ENCODE data around the gene ADGB. TPM values are rescaled to one million over a fixed set of nuclear protein-coding genes. Genes with fewer than 3 reads are reported as not detected.
"Not testable (repeated sequence)": the region's sequence is repeated elsewhere in the genome, so short reads cannot be mapped to it uniquely, and the experiment has no call there.

Gene ADGB
- total RNA-seq, 2 experiments from 2014 or later = not detected

DNA sequence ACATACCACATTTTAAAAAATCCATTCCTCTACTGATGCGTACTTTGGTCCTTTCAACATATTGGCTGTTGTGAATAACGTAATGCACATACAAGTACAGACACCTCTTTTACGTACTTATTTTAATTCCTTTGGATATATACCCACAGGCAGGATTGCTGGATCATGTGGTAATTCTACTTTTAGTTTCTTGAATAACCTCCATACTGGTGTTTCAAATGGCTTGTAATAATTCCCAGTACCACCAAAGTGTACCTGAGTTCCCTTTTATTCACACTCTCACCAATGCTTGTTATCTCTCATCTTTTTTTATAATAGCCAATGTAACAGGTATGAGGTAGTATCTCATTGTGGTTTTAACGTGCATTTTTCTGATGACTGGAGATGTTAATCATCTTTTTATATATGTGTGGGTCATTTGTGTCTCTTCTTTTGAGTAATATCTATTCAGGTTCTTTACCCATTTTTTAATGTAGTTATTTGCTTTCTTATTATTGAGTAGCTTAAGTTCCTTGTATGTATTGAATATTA lies 191.9 kb downstream of the ADGB start:
- Histone ChIP-seq H4K20me1 (ENCODE audit: insufficient read depth, low read length) (no peaks in the 10 kb centered on the region), H3K4me1 (ENCODE audit: insufficient read depth, low read length, poor library complexity, severe bottlenecking) (no peaks in the 10 kb centered on the region), H3K9me2 (ENCODE audit: insufficient read depth, low read length) (no peaks in the 10 kb centered on the region), H3K4me2 (ENCODE audit: low read length) (no peak overlapping the region), H3K79me2 (ENCODE audit: insufficient read depth, low read depth, low read length) (no peaks in the 10 kb centered on the region), H3K27ac (ENCODE audit: low read depth, low read length, poor library complexity, severe bottlenecking) (no peak overlapping the region), H3K4me3 (ENCODE audit: low read depth, low read length, poor library complexity, severe bottlenecking) (no peak overlapping the region), H3K36me3 (ENCODE audit: insufficient read depth, low read length) (no peaks in the 10 kb centered on the region), H2AFZ (ENCODE audit: low read length) (no peak overlapping the region), H3K9me3 (ENCODE audit: low read length) (no peaks in the 10 kb centered on the region)
- ChIA-PET CTCF (ENCODE audit: unreplicated experiment) (no interaction called here), POLR2A (interaction anchor here (0.6 to 1.0 kb wide), 3 partner anchors 9 to 1247 kb away, joined by 3 to 5 read pairs (median 4); no protein-coding TSS in a partner anchor)
- BruUV-seq (replicated peaks) = no TSS peak
- TF ChIP-seq EZH2phosphoT487 (IDR thresholded peaks at IDR 0.05; ENCODE audit: borderline replicate concordance, low read depth, low read length) = no peak
- TF ChIP-seq, protein P1, sequence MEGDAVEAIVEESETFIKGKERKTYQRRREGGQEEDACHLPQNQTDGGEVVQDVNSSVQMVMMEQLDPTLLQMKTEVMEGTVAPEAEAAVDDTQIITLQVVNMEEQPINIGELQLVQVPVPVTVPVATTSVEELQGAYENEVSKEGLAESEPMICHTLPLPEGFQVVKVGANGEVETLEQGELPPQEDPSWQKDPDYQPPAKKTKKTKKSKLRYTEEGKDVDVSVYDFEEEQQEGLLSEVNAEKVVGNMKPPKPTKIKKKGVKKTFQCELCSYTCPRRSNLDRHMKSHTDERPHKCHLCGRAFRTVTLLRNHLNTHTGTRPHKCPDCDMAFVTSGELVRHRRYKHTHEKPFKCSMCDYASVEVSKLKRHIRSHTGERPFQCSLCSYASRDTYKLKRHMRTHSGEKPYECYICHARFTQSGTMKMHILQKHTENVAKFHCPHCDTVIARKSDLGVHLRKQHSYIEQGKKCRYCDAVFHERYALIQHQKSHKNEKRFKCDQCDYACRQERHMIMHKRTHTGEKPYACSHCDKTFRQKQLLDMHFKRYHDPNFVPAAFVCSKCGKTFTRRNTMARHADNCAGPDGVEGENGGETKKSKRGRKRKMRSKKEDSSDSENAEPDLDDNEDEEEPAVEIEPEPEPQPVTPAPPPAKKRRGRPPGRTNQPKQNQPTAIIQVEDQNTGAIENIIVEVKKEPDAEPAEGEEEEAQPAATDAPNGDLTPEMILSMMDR (conservative IDR thresholded peaks at IDR 0.05; ENCODE audit: low read length) = no peak
- intact Hi-C loops (cut with micrococcal nuclease; ENCODE audit: unreplicated experiment) = no loop called here
- DNase-seq (ENCODE audit: low spot score) = no peak

GRCh38 chr6:146791930-146792329 lies 193.2 kb downstream of the ADGB start:
- Histone ChIP-seq H3K79me2 (ENCODE audit: insufficient read depth, low read depth, low read length) (no peaks in the 10 kb centered on the region), H3K4me2 (ENCODE audit: low read length) (no peak overlapping the region), H3K9me2 (ENCODE audit: insufficient read depth, low read length) (no peaks in the 10 kb centered on the region), H3K36me3 (ENCODE audit: insufficient read depth, low read length) (no peaks in the 10 kb centered on the region), H3K9me3 (ENCODE audit: low read length) (no peaks in the 10 kb centered on the region), H2AFZ (ENCODE audit: low read length) (no peak overlapping the region), H3K27ac (ENCODE audit: low read depth, low read length, poor library complexity, severe bottlenecking) (no peak overlapping the region), H3K4me3 (ENCODE audit: low read depth, low read length, poor library complexity, severe bottlenecking) (no peak overlapping the region), H3K4me1 (ENCODE audit: insufficient read depth, low read length, poor library complexity, severe bottlenecking) (no peaks in the 10 kb centered on the region), H4K20me1 (ENCODE audit: insufficient read depth, low read length) (no peaks in the 10 kb centered on the region)
- ChIA-PET POLR2A (interaction anchor here (0.6 to 0.8 kb wide), 3 partner anchors 14 to 1903 kb away, joined by 4 to 5 read pairs (median 4); no protein-coding TSS in a partner anchor), CTCF (ENCODE audit: unreplicated experiment) (no interaction called here)
- DNase-seq (ENCODE audit: low spot score) = no peak
- no TSS peak for BruUV-seq (replicated peaks)
- intact Hi-C loops (cut with micrococcal nuclease; ENCODE audit: unreplicated experiment) = no loop called here
- TF ChIP-seq EZH2phosphoT487 (IDR thresholded peaks at IDR 0.05; ENCODE audit: borderline replicate concordance, low read depth, low read length) = no peak
- TF ChIP-seq, protein P1 (conservative IDR thresholded peaks at IDR 0.05; ENCODE audit: low read length) = no peak

DNA sequence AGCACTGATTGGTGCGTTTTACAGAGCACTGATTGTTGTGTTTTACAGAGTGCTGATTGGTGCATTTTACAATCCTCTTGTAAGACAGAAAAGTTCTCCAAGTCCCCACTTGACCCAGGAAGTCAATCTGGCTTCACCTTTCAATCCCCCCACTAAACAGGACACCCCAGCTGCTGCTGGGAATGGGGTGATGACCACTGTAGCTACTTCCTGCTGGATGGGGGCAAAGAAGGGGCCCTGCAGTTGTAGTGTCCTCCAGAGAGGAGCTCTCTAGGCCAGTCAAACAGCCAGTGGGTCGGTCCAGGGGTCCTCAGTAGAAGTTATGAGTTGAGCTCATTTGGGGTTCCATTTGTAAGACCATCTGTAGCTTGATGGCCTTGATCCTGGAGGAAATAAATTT lies 194.4 kb downstream of the ADGB start:
- H3K79me2 ChIP-seq (ENCODE audit: insufficient read depth, low read depth, low read length); H3K9me3 ChIP-seq (ENCODE audit: low read length); H3K4me1 ChIP-seq (ENCODE audit: insufficient read depth, low read length, poor library complexity, severe bottlenecking); POLR2A ChIA-PET; H3K36me3 ChIP-seq (ENCODE audit: insufficient read depth, low read length); H3K4me3 ChIP-seq (ENCODE audit: low read depth, low read length, poor library complexity, severe bottlenecking); CTCF ChIA-PET (ENCODE audit: unreplicated experiment); H2AFZ ChIP-seq (ENCODE audit: low read length); intact Hi-C loops (cut with micrococcal nuclease; ENCODE audit: unreplicated experiment); H3K27ac ChIP-seq (ENCODE audit: low read depth, low read length, poor library complexity, severe bottlenecking); BruUV-seq (replicated peaks); DNase-seq (ENCODE audit: low spot score); H3K4me2 ChIP-seq (ENCODE audit: low read length); H3K9me2 ChIP-seq (ENCODE audit: insufficient read depth, low read length); H4K20me1 ChIP-seq (ENCODE audit: insufficient read depth, low read length): not testable (repeated sequence)

All from OCI-LY7 (cell line).